ENCODE results near the gene PTPRG. TPM values are rescaled to one million over a fixed set of nuclear protein-coding genes. Genes with fewer than 3 reads are reported as not detected.

The PTPRG gene
- polyA plus RNA-seq, 3 donors = not detected

DNA sequence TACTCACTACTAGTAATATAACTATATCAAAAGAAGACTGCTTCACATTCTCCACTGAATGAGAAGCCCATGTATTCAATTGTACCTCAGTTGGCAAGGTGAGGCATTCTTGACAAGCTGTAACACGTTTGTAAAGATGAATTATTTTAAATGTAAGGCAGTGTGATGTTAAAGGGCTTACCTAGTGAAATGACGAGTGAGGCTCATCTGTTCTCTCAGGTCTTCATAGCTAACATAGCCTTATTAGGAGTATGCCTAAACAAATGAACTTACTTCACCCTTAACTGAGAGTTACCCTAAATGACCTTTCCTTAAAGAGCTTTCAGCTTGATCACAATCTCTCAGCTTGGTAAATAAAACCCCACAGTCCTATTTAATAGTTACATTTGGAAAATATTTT is 684.7 kb downstream of the PTPRG start:
- no peak overlapping the region for H3K9ac ChIP-seq (ENCODE audit: insufficient read depth, low read length, poor library complexity, severe bottlenecking)
- no peaks in the 10 kb centered on the region for H3K36me3 ChIP-seq (replicated peaks in 1 of 2; ENCODE audit: control insufficient read depth in 1 of 2, insufficient read depth in 2 of 2, low read length in 2 of 2)
- no peaks in the 10 kb centered on the region for H3K36me3 Mint-ChIP-seq
- no peaks in the 10 kb centered on the region for H3K4me1 Mint-ChIP-seq
- peaks cover 0 to 3% (median 0%) of the 10 kb centered on the region in 7 donors for H3K9me3 Mint-ChIP-seq
- no peaks in the 10 kb centered on the region for H3K4me1 ChIP-seq (ENCODE audit: control insufficient read depth in 1 of 2, insufficient read depth in 2 of 2, low read length in 2 of 2)
- TF ChIP-seq, protein P1, sequence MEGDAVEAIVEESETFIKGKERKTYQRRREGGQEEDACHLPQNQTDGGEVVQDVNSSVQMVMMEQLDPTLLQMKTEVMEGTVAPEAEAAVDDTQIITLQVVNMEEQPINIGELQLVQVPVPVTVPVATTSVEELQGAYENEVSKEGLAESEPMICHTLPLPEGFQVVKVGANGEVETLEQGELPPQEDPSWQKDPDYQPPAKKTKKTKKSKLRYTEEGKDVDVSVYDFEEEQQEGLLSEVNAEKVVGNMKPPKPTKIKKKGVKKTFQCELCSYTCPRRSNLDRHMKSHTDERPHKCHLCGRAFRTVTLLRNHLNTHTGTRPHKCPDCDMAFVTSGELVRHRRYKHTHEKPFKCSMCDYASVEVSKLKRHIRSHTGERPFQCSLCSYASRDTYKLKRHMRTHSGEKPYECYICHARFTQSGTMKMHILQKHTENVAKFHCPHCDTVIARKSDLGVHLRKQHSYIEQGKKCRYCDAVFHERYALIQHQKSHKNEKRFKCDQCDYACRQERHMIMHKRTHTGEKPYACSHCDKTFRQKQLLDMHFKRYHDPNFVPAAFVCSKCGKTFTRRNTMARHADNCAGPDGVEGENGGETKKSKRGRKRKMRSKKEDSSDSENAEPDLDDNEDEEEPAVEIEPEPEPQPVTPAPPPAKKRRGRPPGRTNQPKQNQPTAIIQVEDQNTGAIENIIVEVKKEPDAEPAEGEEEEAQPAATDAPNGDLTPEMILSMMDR (IDR thresholded peaks at IDR 0.05) = no peak
- H2AFZ ChIP-seq (ENCODE audit: insufficient read depth, low read depth, low read length, poor library complexity, severe bottlenecking) = no peak overlapping the region
- intact Hi-C loops (cut with micrococcal nuclease) = no loop called here
- no peak overlapping the region for H3K4me3 Mint-ChIP-seq
- H3K27me3 ChIP-seq (ENCODE audit: control insufficient read depth in 2 of 2, insufficient read depth in 2 of 2, low read length in 2 of 2) = peaks cover 2 to 5% of the 10 kb centered on the region in 2 donors
- no peak overlapping the region for H3K27ac ChIP-seq (ENCODE audit: low read depth in 1 of 2, low read length in 2 of 2)
- H3K27ac Mint-ChIP-seq = no peak overlapping the region
- no peaks in the 10 kb centered on the region for H4K20me1 ChIP-seq (ENCODE audit: insufficient read depth, low read length)
- no peak overlapping the region for H3K4me3 ChIP-seq (replicated peaks in 1 of 3; ENCODE audit: low read depth in 2 of 3, low read length in 3 of 3)
- DNase-seq = no peak
- no peak overlapping the region for H3K4me2 ChIP-seq (replicated peaks; ENCODE audit: extremely low read depth, low read length, poor library complexity, severe bottlenecking)
- H3K27me3 Mint-ChIP-seq (ENCODE audit: low read depth in 3 of 3) = peaks cover 2 to 9% (median 7%) of the 10 kb centered on the region in 3 donors
- H3K79me2 ChIP-seq (ENCODE audit: insufficient read depth, low read length) = no peaks in the 10 kb centered on the region
- H3K9me3 ChIP-seq (replicated peaks in 1 of 2; ENCODE audit: control insufficient read depth in 1 of 2, insufficient read depth in 1 of 2, low read length in 2 of 2) = no peaks in the 10 kb centered on the region
- WGBS (ENCODE audit: insufficient coverage) = no CpG with 5 or more reads among the region's 2 CpGs

DNA sequence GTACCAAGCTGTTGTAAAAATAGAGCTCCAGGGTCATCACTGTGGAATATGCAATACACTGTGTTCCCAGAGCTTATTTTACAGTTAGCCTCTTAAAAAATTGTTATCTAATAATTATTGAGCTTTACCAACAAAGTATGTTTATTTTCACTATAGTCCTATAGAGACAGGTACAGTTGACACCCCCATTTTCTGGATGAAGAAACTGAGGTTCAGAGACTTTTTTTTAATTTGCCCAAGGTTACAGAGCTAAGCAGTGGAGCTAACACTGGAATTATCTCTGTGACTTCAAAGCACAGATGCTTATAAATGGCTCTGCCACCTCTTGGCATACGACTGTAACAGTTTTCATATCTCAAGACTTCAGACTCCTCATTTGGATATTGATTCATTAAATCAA is 685.6 kb downstream of the PTPRG start:
- intact Hi-C loops (cut with micrococcal nuclease) = no loop called here
- Histone ChIP-seq H3K27ac (ENCODE audit: low read depth in 1 of 2, low read length in 2 of 2) (no peak overlapping the region), H3K9me3 (replicated peaks in 1 of 2; ENCODE audit: control insufficient read depth in 1 of 2, insufficient read depth in 1 of 2, low read length in 2 of 2) (no peaks in the 10 kb centered on the region), H3K9ac (ENCODE audit: insufficient read depth, low read length, poor library complexity, severe bottlenecking) (no peak overlapping the region), H3K36me3 (replicated peaks in 1 of 2; ENCODE audit: control insufficient read depth in 1 of 2, insufficient read depth in 2 of 2, low read length in 2 of 2) (no peaks in the 10 kb centered on the region), H3K79me2 (ENCODE audit: insufficient read depth, low read length) (no peaks in the 10 kb centered on the region), H3K27me3 (ENCODE audit: control insufficient read depth in 2 of 2, insufficient read depth in 2 of 2, low read length in 2 of 2) (peaks cover 2 to 5% of the 10 kb centered on the region in 2 donors), H2AFZ (ENCODE audit: insufficient read depth, low read depth, low read length, poor library complexity, severe bottlenecking) (no peak overlapping the region), H4K20me1 (ENCODE audit: insufficient read depth, low read length) (no peaks in the 10 kb centered on the region), H3K4me2 (replicated peaks; ENCODE audit: extremely low read depth, low read length, poor library complexity, severe bottlenecking) (no peak overlapping the region), H3K4me3 (replicated peaks in 1 of 3; ENCODE audit: low read depth in 2 of 3, low read length in 3 of 3) (no peak overlapping the region), H3K4me1 (ENCODE audit: control insufficient read depth in 1 of 2, insufficient read depth in 2 of 2, low read length in 2 of 2) (no peaks in the 10 kb centered on the region)
- Mint-ChIP-seq H3K36me3 (no peaks in the 10 kb centered on the region), H3K27ac (no peak overlapping the region), H3K27me3 (ENCODE audit: low read depth in 3 of 3) (peaks cover 2 to 9% (median 7%) of the 10 kb centered on the region in 3 donors), H3K9me3 (peaks cover 0 to 5% (median 0%) of the 10 kb centered on the region in 7 donors), H3K4me1 (no peaks in the 10 kb centered on the region), H3K4me3 (no peak overlapping the region)
- no CpG with 5 or more reads among the region's 1 CpG for WGBS (ENCODE audit: insufficient coverage)
- no peak for DNase-seq
- TF ChIP-seq, protein P1 (IDR thresholded peaks at IDR 0.05) = no peak
